DND-41 (cell line): ENCODE data around the gene PAQR7.
A peak's percentile ranks its signal among the peaks of the same experiment; 100 is the strongest.

Experiments
- ATAC-seq: fragments of 200-7000 bp; cut with Tn5 transposase; 3 replicates; pipeline ENCODE4 v1.9.1; 2021; ENCODE audit warnings: low read depth; ENCODE audit not compliant: insufficient read depth
- DNase-seq: peaks from one replicate; pipeline ENCODE4 v3.0.0-alpha.2; 2020
- H2AFZ ChIP-seq: 2 replicates; pipeline ENCODE4 v1.6.0; 2012; ENCODE audit warnings: low read depth, low read length
- H3K27ac ChIP-seq: 2 replicates; pipeline ENCODE4 v1.5.1; 2012; ENCODE audit warnings: low read length, inconsistent platforms
- H3K27me3 ChIP-seq: fragments of 200-600 bp; sonication (generic); 2 replicates; pipeline ENCODE4 v1.6.0; 2012; ENCODE audit warnings: low read length, mild to moderate bottlenecking, inconsistent platforms; ENCODE audit not compliant: insufficient read depth, poor library complexity
- H3K36me3 ChIP-seq: 2 replicates; pipeline ENCODE4 v1.5.1; 2012; ENCODE audit warnings: low read length, inconsistent platforms; ENCODE audit not compliant: insufficient read depth
- H3K4me1 ChIP-seq: 2 replicates; pipeline ENCODE4 v1.5.1; 2012; ENCODE audit warnings: mild to moderate bottlenecking, low read length; ENCODE audit not compliant: insufficient read depth
- H3K4me2 ChIP-seq: 2 replicates; pipeline ENCODE4 v1.6.0; 2012; ENCODE audit warnings: mild to moderate bottlenecking, moderate library complexity, low read length, inconsistent platforms; ENCODE audit not compliant: insufficient read depth
- H3K4me3 ChIP-seq, 2 experiments: fragments of 200-600 bp in 1 of 2; shearing (Covaris generic) in 1 of 2; 2 replicates each; pipeline ENCODE4 v1.5.1; 2012 to 2016; ENCODE audit warnings: inconsistent platforms in 2 of 2, low read length in 2 of 2, mild to moderate bottlenecking in 2 of 2, low read depth in 1 of 2, moderate library complexity in 1 of 2
- H3K79me2 ChIP-seq: 2 replicates; pipeline ENCODE4 v1.6.0; 2012; ENCODE audit warnings: low read length, inconsistent platforms; ENCODE audit not compliant: insufficient read depth
- H3K9ac ChIP-seq: 2 replicates; pipeline ENCODE4 v1.6.0; 2012; ENCODE audit warnings: low read depth, mild to moderate bottlenecking, inconsistent platforms, low read length, moderate library complexity
- H3K9me3 ChIP-seq: 2 replicates; pipeline ENCODE4 v1.5.1; 2012; ENCODE audit warnings: low read length, moderate library complexity, mild to moderate bottlenecking, inconsistent platforms; ENCODE audit not compliant: insufficient read depth, severe bottlenecking
- H4K20me1 ChIP-seq: 2 replicates; pipeline ENCODE4 v1.6.0; 2012; ENCODE audit warnings: low read length; ENCODE audit not compliant: insufficient read depth
- CTCF ChIP-seq: IDR thresholded peaks from 2 replicates; pipeline ENCODE4 v1.5.1; 2012; ENCODE audit warnings: borderline replicate concordance, low read length, moderate library complexity, mild to moderate bottlenecking; ENCODE audit not compliant: poor library complexity, severe bottlenecking; ENCODE audit errors: extremely low read depth
- EZH2 ChIP-seq: IDR thresholded peaks from 3 replicates; pipeline ENCODE4 v1.6.1; 2012; ENCODE audit warnings: borderline replicate concordance, low read depth, mild to moderate bottlenecking, moderate library complexity, low read length, inconsistent platforms; ENCODE audit not compliant: severe bottlenecking

Gene PAQR7

GRCh38 chr1:25907601-25908000, 32.1 kb upstream of the PAQR7 start:
- Histone ChIP-seq H3K9me3 (no peaks in the 10 kb centered on the region), H3K27me3 (no peaks in the 10 kb centered on the region), H3K9ac (no peak overlapping the region), H3K4me2 (no peak overlapping the region), H2AFZ (peak overlapping the region; percentile 67; the same call in 1 of the 2 replicates), H3K4me3 (no peak overlapping the region), H3K4me1 (peaks cover 32% of the 10 kb centered on the region), H3K36me3 (peaks cover 30% of the 10 kb centered on the region), H4K20me1 (peaks cover 25% of the 10 kb centered on the region), H3K27ac (no peak overlapping the region), H3K79me2 (peaks cover 35% of the 10 kb centered on the region)
- TF ChIP-seq CTCF (no peak), EZH2 (no peak)
- ATAC-seq (no peak), DNase-seq (no peak)

- Histone ChIP-seq H3K9ac (peak overlapping the region; percentile 99), H3K4me3 (peak overlapping the region; percentile 77 to 87; a peak in 3 of 4 replicates), H3K9me3 (no peaks in the 10 kb centered on the region), H2AFZ (peak overlapping the region; percentile 67), H3K4me2 (peak overlapping the region; percentile 70), H3K79me2 (peaks cover 43% of the 10 kb centered on the region), H3K27me3 (no peaks in the 10 kb centered on the region), H3K4me1 (peaks cover 39% of the 10 kb centered on the region), H3K27ac (peak overlapping the region; percentile 65), H4K20me1 (peaks cover 33% of the 10 kb centered on the region), H3K36me3 (peaks cover 38% of the 10 kb centered on the region)
- DNase-seq (no peak), ATAC-seq (no peak)
- TF ChIP-seq CTCF (no peak), EZH2 (no peak)
These were observed 31.3 kb upstream of the PAQR7 start for GRCh38 chr1:25906644-25907300.

- Histone ChIP-seq H3K4me2 (peak within 1 kb of the TSS; percentile 70), H4K20me1 (peaks cover 41% of the 10 kb centered on the region), H2AFZ (peak within 1 kb of the TSS; percentile 67), H3K27me3 (no peaks in the 10 kb centered on the region), H3K79me2 (peaks cover 51% of the 10 kb centered on the region), H3K9ac (peak within 1 kb of the TSS; percentile 99), H3K4me1 (peaks cover 45% of the 10 kb centered on the region), H3K4me3 (peak within 1 kb of the TSS; percentile 77 to 87), H3K36me3 (peaks cover 47% of the 10 kb centered on the region), H3K27ac (peak within 1 kb of the TSS; percentile 97), H3K9me3 (no peaks in the 10 kb centered on the region)
- TF ChIP-seq CTCF = peak; percentile 14
- TF ChIP-seq EZH2 = no peak
- ATAC-seq = peak; percentile 79
- DNase-seq = peak; percentile 96
These were observed 30.5 kb upstream of the PAQR7 start, which contains the start of gene STMN1 for GRCh38 chr1:25905680-25906643. Gene STMN1 (minus strand): TSS chr1:25906419. CDS start chr1:25904676, 1,743 bp downstream.
